SH-SY5Y (cell line): ENCODE data around the gene HSD17B3.

Source experiments
- GATA2 ChIP-seq: IDR thresholded peaks from 2 replicates; pipeline ENCODE4 v1.6.1; 2011; ENCODE audit warnings: mild to moderate bottlenecking, low read depth, low read length
- GATA3 ChIP-seq: IDR thresholded peaks from 2 replicates; pipeline ENCODE4 v1.6.1; 2011; ENCODE audit warnings: low read depth, mild to moderate bottlenecking, low read length, moderate library complexity

DNA sequence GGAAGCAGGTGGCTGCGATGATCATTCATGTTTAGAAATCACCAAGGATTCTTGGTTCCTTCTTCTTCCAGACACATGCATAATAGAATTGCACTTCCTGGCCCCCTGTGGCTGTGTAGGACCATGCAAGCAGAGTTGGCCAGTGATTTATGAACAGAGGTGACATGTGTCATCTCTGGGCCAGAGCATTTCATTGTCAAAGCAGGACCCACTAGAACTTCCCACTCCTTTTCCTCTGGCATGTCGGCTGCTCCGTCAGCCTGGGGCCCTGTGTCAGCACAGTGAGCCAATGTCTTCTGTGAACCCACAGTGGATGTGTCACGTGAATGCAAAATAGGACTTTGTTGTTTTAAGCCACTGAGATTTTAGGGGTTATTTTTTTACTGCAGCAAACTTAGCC lies 59.2 kb downstream of the HSD17B3 start:
- no peak for TF ChIP-seq GATA3
- no peak for TF ChIP-seq GATA2
